Gastroesophageal sphincter (tissue), 3 donors: ENCODE measurements around the gene AKAP17A.

Source experiments
- CTCF ChIP-seq, 4 experiments: fragments of 200-600 bp in 2 of 4; fragments of 450-650 bp in 2 of 4; sonication (generic) in 1 of 4; IDR thresholded peaks; one replicate each; pipeline ENCODE4 v1.5.1; 2017 to 2019; ENCODE audit warnings: antibody characterized with exemption in 4 of 4, mild to moderate bottlenecking in 2 of 4, moderate library complexity in 2 of 4
- POLR2AphosphoS5 ChIP-seq: sonication (generic); formaldehyde crosslinking; IDR thresholded peaks from one replicate; pipeline ENCODE4 v1.6.1; 2017; ENCODE audit warnings: antibody characterized with exemption

- no peak for TF ChIP-seq CTCF (IDR thresholded peaks at IDR 0.05)
- no peak for TF ChIP-seq POLR2AphosphoS5
Measured at GRCh38 chrX:1542994-1543725, 48.2 kb upstream of the AKAP17A start.
